ENCODE results near the gene SIX4.

SIX4 gene

GRCh38 chr14:60670989-60671388, 53.2 kb downstream of the SIX4 start:
- DNase-seq (ENCODE audit: low read depth, low spot score): no peak
- no peak overlapping the region for H3K4me3 ChIP-seq (ENCODE audit: low read length)

GRCh38 chr14:60668431-60669112, 55.6 kb downstream of the SIX4 start:
- H3K4me3 ChIP-seq (ENCODE audit: low read length): no peak overlapping the region
- DNase-seq (ENCODE audit: low read depth, low spot score): no peak

- no peak for DNase-seq (ENCODE audit: low read depth, low spot score)
- H3K4me3 ChIP-seq (ENCODE audit: low read length): no peak overlapping the region
Measured at GRCh38 chr14:60665177-60665550, 59.0 kb downstream of the SIX4 start.

GRCh38 chr14:60662982-60663381, 61.2 kb downstream of the SIX4 start:
- no peak for DNase-seq (ENCODE audit: low read depth, low spot score)

GRCh38 chr14:60661721-60662120, 62.4 kb downstream of the SIX4 start:
- no peak overlapping the region for H3K4me3 ChIP-seq (ENCODE audit: low read length)
- DNase-seq (ENCODE audit: low read depth, low spot score): no peak

More at GRCh38 chr14:60662982-60663381, 61.2 kb downstream of the SIX4 start:
- no peak overlapping the region for H3K4me3 ChIP-seq (ENCODE audit: low read length)
